Lower leg skin (tissue), 4 donors: ENCODE results near the gene N4BP2L1. TPM values are rescaled to one million over a fixed set of nuclear protein-coding genes. Genes with fewer than 3 reads are reported as not detected.

ENCODE experiments used
- DNase-seq, 2 donors: peaks; one replicate each; pipeline ENCODE4 v3.0.0-alpha.2; 2019; ENCODE audit warnings: low spot score in 2 of 2
- H3K4me3 ChIP-seq: fragments of 200-600 bp; sonication (generic); 2 replicates; pipeline ENCODE4 v1.5.1; 2017; ENCODE audit warnings: mild to moderate bottlenecking, low read depth; ENCODE audit not compliant: poor library complexity, severe bottlenecking
- POLR2A ChIP-seq, 2 donors: fragments of 450-650 bp; IDR thresholded peaks; one replicate each; pipeline ENCODE4 v1.6.1; 2016 to 2017; ENCODE audit warnings: antibody characterized with exemption in 2 of 2, mild to moderate bottlenecking in 1 of 2, moderate library complexity in 1 of 2
- WGBS, 2 donors: methylation state at CpG; one replicate each; pipeline ENCODE4 v1.1.5; 2018; 5-methylcytosine and 5-hydroxymethylcytosine counted together
- intact Hi-C: fragments of 100-400 bp; cut with DNase I; formaldehyde crosslinking; loops from one replicate; pipeline ENCODE4 v1.15.0; 2023; ENCODE audit warnings: low total_unique reads
- total RNA-seq, 4 donors: library from RNA; depleted of rRNA; stranded (reverse); fragments of >200 nt; gene quantifications; one replicate each; pipeline ENCODE4 v1.1.0, GENCODE V29; 2016
- TF ChIP-seq, protein P1 (sequence below), 3 donors: fragments of 450-650 bp; IDR thresholded peaks; one replicate each; pipeline ENCODE4 v1.5.1; 2016; ENCODE audit warnings: antibody characterized with exemption in 3 of 3, mild to moderate bottlenecking in 3 of 3, moderate library complexity in 2 of 3

Gene N4BP2L1
- total RNA-seq, 4 donors from 2014 or later, result 29.8 to 66.0 (median 46.3) TPM

- no peak overlapping the region for H3K4me3 ChIP-seq
- no peak for DNase-seq
- WGBS, 2 donors, result 40 to 51% methylated on average over 3 of the region's 3 CpGs
- no peak for TF ChIP-seq POLR2A (IDR thresholded peaks at IDR 0.05)
- TF ChIP-seq, protein P1, sequence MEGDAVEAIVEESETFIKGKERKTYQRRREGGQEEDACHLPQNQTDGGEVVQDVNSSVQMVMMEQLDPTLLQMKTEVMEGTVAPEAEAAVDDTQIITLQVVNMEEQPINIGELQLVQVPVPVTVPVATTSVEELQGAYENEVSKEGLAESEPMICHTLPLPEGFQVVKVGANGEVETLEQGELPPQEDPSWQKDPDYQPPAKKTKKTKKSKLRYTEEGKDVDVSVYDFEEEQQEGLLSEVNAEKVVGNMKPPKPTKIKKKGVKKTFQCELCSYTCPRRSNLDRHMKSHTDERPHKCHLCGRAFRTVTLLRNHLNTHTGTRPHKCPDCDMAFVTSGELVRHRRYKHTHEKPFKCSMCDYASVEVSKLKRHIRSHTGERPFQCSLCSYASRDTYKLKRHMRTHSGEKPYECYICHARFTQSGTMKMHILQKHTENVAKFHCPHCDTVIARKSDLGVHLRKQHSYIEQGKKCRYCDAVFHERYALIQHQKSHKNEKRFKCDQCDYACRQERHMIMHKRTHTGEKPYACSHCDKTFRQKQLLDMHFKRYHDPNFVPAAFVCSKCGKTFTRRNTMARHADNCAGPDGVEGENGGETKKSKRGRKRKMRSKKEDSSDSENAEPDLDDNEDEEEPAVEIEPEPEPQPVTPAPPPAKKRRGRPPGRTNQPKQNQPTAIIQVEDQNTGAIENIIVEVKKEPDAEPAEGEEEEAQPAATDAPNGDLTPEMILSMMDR (IDR thresholded peaks at IDR 0.05), result no peak
- intact Hi-C loops, result no loop called here
Measured at GRCh38 chr13:32472194-32472621, 44.3 kb upstream of the N4BP2L1 start.

DNA sequence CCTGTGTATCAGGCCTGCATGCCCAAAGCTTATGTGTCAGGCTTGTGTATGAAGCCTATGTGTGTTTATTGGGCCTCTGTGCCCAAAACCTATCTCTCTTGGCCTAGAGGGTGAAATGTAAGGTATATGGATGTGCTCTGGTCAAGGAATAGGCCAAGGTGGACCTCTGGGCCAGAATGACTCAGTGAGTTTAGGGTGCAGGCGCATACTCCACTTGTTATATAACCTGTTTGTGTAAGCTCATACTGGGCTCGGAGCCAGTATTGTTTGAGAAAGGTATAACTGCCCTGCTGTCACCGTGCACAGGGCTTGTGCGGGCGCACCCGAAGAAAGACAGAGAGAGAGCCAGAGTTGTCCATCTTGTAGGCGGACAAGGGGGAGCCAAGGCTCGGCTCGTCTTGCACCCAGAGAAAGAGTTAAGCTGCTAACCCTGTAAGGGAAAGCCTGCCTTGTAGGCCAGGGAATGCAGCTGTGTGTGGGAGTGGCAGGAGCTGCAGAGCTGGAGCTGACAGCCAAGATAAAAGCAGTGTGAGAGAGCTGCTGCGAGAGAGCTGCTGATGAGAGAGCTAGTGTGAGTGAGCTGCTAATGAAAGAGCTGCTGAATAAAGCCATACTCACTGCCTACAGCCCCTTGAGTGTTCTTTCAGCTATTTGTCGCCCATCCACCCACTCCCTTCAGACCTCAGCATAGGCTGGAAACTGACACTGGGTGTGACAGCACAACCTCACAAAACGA, 43.4 kb upstream of the N4BP2L1 start:
- WGBS, 2 donors, result 57 to 67% methylated on average over 12 of the region's 12 CpGs
- no peak overlapping the region for H3K4me3 ChIP-seq
- TF ChIP-seq, protein P1 (IDR thresholded peaks at IDR 0.05), result no peak
- TF ChIP-seq POLR2A (IDR thresholded peaks at IDR 0.05), result no peak
- intact Hi-C loops, result no loop called here
- no peak for DNase-seq

- H3K4me3 ChIP-seq, result no peak overlapping the region
- DNase-seq, result no peak
- TF ChIP-seq, protein P1 (IDR thresholded peaks at IDR 0.05), result no peak
- TF ChIP-seq POLR2A (IDR thresholded peaks at IDR 0.05), result no peak
- 75 to 78% methylated on average over 6 of the region's 6 CpGs for WGBS, 2 donors
- intact Hi-C loops, result no loop called here
Measured at GRCh38 chr13:32468502-32469142, 40.7 kb upstream of the N4BP2L1 start.

- WGBS, 2 donors, result 93 to 100% methylated on average over 2 of the region's 2 CpGs
- no peak for DNase-seq
- TF ChIP-seq, protein P1 (IDR thresholded peaks at IDR 0.05), result no peak
- no peak for TF ChIP-seq POLR2A (IDR thresholded peaks at IDR 0.05)
- intact Hi-C loops, result no loop called here
- H3K4me3 ChIP-seq, result no peak overlapping the region
Measured at GRCh38 chr13:32456591-32456990, 28.7 kb upstream of the N4BP2L1 start.

- WGBS, 2 donors, result 93 to 100% methylated on average over 2 of the region's 2 CpGs
- TF ChIP-seq, protein P1 (IDR thresholded peaks at IDR 0.05), result no peak
- no peak for TF ChIP-seq POLR2A (IDR thresholded peaks at IDR 0.05)
Measured at GRCh38 chr13:32455594-32455903, 27.6 kb upstream of the N4BP2L1 start.

More at GRCh38 chr13:32455594-32455903, 27.6 kb upstream of the N4BP2L1 start:
- no peak overlapping the region for H3K4me3 ChIP-seq
- intact Hi-C loops, result no loop called here
- no peak for DNase-seq
